ENCODE results near the gene GRM3. TPM values are rescaled to one million over a fixed set of nuclear protein-coding genes. Genes with fewer than 3 reads are reported as not detected.

GRM3 gene
- total RNA-seq, 1 donor = not detected

GRCh38 chr7:86848226-86848625 is 204.5 kb downstream of the GRM3 start:
- no peak overlapping the region for H3K4me3 ChIP-seq (ENCODE audit: insufficient read depth, low read length)
- TF ChIP-seq, protein P1, sequence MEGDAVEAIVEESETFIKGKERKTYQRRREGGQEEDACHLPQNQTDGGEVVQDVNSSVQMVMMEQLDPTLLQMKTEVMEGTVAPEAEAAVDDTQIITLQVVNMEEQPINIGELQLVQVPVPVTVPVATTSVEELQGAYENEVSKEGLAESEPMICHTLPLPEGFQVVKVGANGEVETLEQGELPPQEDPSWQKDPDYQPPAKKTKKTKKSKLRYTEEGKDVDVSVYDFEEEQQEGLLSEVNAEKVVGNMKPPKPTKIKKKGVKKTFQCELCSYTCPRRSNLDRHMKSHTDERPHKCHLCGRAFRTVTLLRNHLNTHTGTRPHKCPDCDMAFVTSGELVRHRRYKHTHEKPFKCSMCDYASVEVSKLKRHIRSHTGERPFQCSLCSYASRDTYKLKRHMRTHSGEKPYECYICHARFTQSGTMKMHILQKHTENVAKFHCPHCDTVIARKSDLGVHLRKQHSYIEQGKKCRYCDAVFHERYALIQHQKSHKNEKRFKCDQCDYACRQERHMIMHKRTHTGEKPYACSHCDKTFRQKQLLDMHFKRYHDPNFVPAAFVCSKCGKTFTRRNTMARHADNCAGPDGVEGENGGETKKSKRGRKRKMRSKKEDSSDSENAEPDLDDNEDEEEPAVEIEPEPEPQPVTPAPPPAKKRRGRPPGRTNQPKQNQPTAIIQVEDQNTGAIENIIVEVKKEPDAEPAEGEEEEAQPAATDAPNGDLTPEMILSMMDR (IDR thresholded peaks at IDR 0.05; ENCODE audit: extremely low read depth, low read depth, low read length) = no peak
- H3K27ac ChIP-seq (ENCODE audit: low read depth, low read length) = no peak overlapping the region
- H2AFZ ChIP-seq (ENCODE audit: low read length) = no peak overlapping the region
- H3K79me2 ChIP-seq (ENCODE audit: insufficient read depth, low read length) = no peaks in the 10 kb centered on the region
- no peaks in the 10 kb centered on the region for H3K27me3 ChIP-seq (ENCODE audit: insufficient read depth, low read length)
- H4K20me1 ChIP-seq (ENCODE audit: insufficient read depth, low read length) = no peaks in the 10 kb centered on the region
- H3K4me1 ChIP-seq (ENCODE audit: insufficient read depth, low read length) = no peaks in the 10 kb centered on the region
- no peak for DNase-seq (ENCODE audit: insufficient read length, low spot score, missing footprints)
- H3K4me2 ChIP-seq (ENCODE audit: insufficient read depth, low read length) = no peak overlapping the region
- no peaks in the 10 kb centered on the region for H3K36me3 ChIP-seq (ENCODE audit: insufficient read depth, low read length)
- peaks cover 2% of the 10 kb centered on the region for H3K9me3 ChIP-seq (ENCODE audit: low read depth, low read length)

DNA sequence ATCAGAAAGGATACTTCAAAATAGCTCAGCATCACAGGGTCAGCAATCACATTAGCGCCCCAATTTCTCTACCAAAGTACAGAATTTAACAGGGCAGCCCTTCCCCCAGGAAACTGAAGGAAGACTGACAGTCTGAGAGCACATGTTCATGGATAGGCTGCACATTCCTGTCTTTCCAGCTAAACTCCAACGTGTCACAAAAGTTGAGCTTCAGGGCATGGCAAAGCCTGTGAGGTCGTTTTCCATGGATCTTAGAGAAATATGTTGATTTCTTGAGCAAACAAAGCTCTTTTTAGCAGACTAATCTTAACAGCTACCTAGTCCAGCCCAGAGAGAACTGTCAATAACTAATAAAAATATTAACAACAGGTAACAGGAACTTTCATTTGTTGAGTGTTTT is 207.9 kb downstream of the GRM3 start:
- H4K20me1 ChIP-seq (ENCODE audit: insufficient read depth, low read length) = no peaks in the 10 kb centered on the region
- no peaks in the 10 kb centered on the region for H3K4me1 ChIP-seq (ENCODE audit: insufficient read depth, low read length)
- no peaks in the 10 kb centered on the region for H3K27me3 ChIP-seq (ENCODE audit: insufficient read depth, low read length)
- DNase-seq (ENCODE audit: insufficient read length, low spot score, missing footprints) = no peak
- H3K4me3 ChIP-seq (ENCODE audit: insufficient read depth, low read length) = no peak overlapping the region
- no peak overlapping the region for H3K27ac ChIP-seq (ENCODE audit: low read depth, low read length)
- no peak overlapping the region for H2AFZ ChIP-seq (ENCODE audit: low read length)
- H3K4me2 ChIP-seq (ENCODE audit: insufficient read depth, low read length) = no peak overlapping the region
- H3K36me3 ChIP-seq (ENCODE audit: insufficient read depth, low read length) = no peaks in the 10 kb centered on the region
- no peaks in the 10 kb centered on the region for H3K79me2 ChIP-seq (ENCODE audit: insufficient read depth, low read length)
- peaks cover 2% of the 10 kb centered on the region for H3K9me3 ChIP-seq (ENCODE audit: low read depth, low read length)
- TF ChIP-seq, protein P1 (IDR thresholded peaks at IDR 0.05; ENCODE audit: extremely low read depth, low read depth, low read length) = no peak

- Histone ChIP-seq H3K27me3 (ENCODE audit: insufficient read depth, low read length) (no peaks in the 10 kb centered on the region), H3K4me1 (ENCODE audit: insufficient read depth, low read length) (no peaks in the 10 kb centered on the region), H3K4me3 (ENCODE audit: insufficient read depth, low read length) (no peak overlapping the region), H3K4me2 (ENCODE audit: insufficient read depth, low read length) (no peak overlapping the region), H3K36me3 (ENCODE audit: insufficient read depth, low read length) (no peaks in the 10 kb centered on the region), H2AFZ (ENCODE audit: low read length) (no peak overlapping the region), H3K79me2 (ENCODE audit: insufficient read depth, low read length) (no peaks in the 10 kb centered on the region), H3K27ac (ENCODE audit: low read depth, low read length) (no peak overlapping the region), H3K9me3 (ENCODE audit: low read depth, low read length) (no peaks in the 10 kb centered on the region), H4K20me1 (ENCODE audit: insufficient read depth, low read length) (no peaks in the 10 kb centered on the region)
- no peak for DNase-seq (ENCODE audit: insufficient read length, low spot score, missing footprints)
- TF ChIP-seq, protein P1 (IDR thresholded peaks at IDR 0.05; ENCODE audit: extremely low read depth, low read depth, low read length) = no peak
Measured at GRCh38 chr7:86863452-86863851, 219.7 kb downstream of the GRM3 start.

DNA sequence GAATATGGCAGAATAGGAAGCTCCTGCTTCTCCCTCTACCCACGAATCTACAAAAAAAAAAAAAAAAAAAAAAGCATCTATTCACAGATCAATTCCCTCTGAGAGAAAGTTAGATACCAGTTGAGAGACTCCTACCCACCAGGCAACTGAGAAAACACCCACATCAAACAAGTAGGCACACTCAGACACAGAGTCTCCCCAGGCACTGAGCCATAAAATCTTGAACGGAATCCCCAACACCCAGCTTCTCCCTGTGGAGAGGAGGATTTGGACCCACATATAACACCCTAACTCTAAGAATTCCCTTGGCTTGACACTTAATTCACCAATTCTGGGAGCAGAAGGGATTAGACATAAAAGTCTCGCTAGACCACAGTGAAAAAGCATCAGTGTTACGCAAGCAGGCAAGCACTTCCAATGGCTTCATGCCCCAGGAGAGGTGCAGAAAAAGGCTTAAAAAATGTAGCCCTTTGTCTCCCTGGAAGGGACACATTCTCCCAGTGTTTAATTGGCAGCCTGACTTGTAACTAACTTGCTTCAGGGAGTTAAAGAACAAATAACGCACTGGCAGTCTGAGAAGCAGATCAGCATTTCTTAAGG is 223.6 kb downstream of the GRM3 start:
- H4K20me1 ChIP-seq (ENCODE audit: insufficient read depth, low read length) = no peaks in the 10 kb centered on the region
- H2AFZ ChIP-seq (ENCODE audit: low read length) = no peak overlapping the region

More for the DNA sequence above, 223.6 kb downstream of the GRM3 start:
- H3K9me3 ChIP-seq (ENCODE audit: low read depth, low read length) = no peaks in the 10 kb centered on the region
- H3K27ac ChIP-seq (ENCODE audit: low read depth, low read length) = no peak overlapping the region
- no peaks in the 10 kb centered on the region for H3K36me3 ChIP-seq (ENCODE audit: insufficient read depth, low read length)
- DNase-seq (ENCODE audit: insufficient read length, low spot score, missing footprints) = no peak
- H3K27me3 ChIP-seq (ENCODE audit: insufficient read depth, low read length) = no peaks in the 10 kb centered on the region
- H3K79me2 ChIP-seq (ENCODE audit: insufficient read depth, low read length) = no peaks in the 10 kb centered on the region
- TF ChIP-seq, protein P1 (IDR thresholded peaks at IDR 0.05; ENCODE audit: extremely low read depth, low read depth, low read length) = no peak
- H3K4me1 ChIP-seq (ENCODE audit: insufficient read depth, low read length) = no peaks in the 10 kb centered on the region
- no peak overlapping the region for H3K4me2 ChIP-seq (ENCODE audit: insufficient read depth, low read length)
- no peak overlapping the region for H3K4me3 ChIP-seq (ENCODE audit: insufficient read depth, low read length)

Measured in osteoblast (primary cell).